ENCODE measurements around the gene USP34.

Gene USP34

DNA sequence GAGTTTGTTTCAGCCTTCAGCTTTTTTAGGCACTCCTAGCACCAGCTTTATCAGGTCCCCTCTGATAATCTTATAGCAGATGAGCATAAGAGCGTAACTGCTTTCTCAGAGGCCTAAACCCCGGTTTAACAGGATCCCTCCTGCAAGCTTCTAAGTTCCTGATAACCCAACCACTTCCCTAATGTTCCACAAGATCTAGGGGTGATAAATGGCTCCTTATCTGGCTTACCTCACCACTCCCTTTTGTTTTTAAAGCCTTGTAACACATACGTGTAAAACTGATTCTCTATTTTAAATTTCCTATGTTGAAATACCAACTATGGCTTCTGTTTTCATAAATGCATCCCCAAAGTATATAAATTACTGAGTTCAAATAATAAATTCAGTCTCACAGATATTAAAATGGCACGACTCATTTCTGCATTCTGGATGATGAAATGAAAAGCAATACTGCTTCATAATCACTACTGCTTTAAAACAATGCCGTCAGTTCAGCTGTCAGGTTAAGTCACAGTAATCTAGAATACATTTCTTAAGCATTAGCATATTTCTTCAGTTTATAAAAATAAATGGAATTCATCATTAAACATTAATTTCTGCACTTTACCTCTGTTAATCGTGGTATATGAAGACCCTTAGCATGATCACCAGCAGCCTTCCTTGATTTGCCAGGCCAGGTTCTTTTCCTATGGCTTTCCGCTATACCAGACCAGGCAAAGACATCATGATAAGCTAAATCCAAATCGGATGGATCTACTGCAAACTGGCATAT is 182.6 kb downstream of the USP34 start:
- TF ChIP-seq, protein P1, sequence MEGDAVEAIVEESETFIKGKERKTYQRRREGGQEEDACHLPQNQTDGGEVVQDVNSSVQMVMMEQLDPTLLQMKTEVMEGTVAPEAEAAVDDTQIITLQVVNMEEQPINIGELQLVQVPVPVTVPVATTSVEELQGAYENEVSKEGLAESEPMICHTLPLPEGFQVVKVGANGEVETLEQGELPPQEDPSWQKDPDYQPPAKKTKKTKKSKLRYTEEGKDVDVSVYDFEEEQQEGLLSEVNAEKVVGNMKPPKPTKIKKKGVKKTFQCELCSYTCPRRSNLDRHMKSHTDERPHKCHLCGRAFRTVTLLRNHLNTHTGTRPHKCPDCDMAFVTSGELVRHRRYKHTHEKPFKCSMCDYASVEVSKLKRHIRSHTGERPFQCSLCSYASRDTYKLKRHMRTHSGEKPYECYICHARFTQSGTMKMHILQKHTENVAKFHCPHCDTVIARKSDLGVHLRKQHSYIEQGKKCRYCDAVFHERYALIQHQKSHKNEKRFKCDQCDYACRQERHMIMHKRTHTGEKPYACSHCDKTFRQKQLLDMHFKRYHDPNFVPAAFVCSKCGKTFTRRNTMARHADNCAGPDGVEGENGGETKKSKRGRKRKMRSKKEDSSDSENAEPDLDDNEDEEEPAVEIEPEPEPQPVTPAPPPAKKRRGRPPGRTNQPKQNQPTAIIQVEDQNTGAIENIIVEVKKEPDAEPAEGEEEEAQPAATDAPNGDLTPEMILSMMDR (IDR thresholded peaks at IDR 0.05) = no peak

DNA sequence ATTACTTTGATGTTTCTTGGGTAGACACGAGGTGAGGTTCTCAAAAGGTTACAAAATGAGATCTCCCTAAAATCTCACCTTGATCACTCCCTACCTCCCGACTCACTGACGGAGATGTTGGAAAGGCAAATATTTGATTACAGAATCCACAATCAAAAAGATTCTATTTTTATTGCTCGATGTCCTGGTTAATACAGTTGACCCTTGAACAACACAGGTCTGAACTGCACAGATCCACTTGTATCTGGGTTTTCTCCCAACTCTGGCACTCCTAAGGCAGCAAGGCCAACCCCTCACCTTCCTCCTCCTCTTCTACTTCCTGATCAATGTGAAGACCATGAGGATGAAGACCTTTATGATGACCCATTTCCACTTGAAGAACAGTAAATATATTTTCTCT is 183.6 kb downstream of the USP34 start:
- TF ChIP-seq, protein P1 (IDR thresholded peaks at IDR 0.05) = no peak

DNA sequence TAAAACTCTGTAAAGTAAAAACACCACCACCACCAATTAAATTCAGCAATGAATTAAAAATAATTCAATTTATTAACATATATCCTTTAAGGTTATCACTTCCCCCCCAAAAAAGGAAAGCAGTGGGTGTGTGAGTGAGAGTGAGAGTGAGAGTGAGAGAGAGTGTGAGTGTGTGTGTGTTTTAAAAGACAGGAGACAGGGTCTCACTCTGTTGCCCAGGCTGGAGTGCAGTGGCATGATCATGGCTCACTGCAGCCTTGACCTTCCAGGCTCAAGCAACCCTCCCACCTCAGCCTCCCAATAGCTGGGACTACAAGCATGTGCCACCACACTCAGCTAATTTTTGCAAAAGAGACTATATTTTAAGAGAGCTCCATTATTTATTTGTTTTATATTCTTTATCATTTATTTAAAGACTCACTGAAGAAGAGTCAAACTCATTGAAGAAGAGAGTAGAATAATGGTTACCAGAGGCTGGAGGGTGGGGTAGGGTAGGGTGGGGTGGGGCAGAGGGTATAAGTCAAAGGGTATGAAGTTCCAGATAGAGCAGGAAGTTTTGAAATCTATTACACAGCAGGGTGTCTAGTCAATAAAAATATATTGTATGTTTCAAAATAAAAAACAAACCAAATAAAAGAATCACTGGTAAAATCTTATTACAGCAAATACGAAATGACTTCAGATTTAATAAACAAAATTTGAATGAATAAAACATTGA is 187.3 kb downstream of the USP34 start:
- TF ChIP-seq, protein P1 (IDR thresholded peaks at IDR 0.05) = no peak

DNA sequence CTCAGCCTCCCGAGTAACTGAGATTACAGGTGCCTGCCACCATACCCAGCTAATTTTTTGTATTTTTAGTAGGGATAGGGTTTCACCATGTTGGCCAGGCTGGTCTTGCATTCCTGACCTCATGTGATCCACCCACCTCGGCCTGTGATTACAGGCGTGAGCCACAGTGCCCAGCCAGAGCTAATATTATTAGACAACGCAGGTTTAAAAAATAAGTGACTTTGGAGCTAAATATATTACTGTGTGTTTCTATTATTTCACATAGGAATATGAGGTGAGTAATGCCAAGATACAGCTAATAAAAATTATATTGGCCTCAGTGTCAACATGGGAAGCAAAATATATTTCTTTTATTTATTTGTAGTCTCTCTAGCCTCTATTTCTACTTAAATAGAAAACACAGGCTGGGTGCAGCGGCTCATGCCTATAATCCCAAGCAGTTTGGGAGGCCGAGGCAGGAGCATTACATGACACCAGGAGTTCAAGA is 188.7 kb downstream of the USP34 start:
- TF ChIP-seq, protein P1 (IDR thresholded peaks at IDR 0.05) = no peak

DNA sequence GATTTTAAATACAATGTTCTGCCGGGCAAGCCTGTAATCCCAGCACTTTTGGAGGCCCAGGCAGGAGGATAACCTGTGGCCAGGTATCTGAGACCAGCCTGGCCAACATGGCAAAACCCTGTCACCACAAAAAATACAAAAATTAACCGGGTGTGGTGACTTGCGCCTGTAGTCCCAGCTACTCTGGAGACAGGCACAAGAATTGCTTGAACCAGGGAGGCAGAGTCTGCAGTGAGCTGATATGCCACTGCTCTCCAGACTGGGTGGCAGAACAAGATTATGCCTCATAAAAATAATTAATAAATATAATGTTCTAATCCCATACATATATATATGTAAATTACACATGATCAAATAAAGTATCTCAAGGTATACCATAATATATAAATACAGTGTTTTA is 189.6 kb downstream of the USP34 start:
- TF ChIP-seq, protein P1 (IDR thresholded peaks at IDR 0.05) = no peak

DNA sequence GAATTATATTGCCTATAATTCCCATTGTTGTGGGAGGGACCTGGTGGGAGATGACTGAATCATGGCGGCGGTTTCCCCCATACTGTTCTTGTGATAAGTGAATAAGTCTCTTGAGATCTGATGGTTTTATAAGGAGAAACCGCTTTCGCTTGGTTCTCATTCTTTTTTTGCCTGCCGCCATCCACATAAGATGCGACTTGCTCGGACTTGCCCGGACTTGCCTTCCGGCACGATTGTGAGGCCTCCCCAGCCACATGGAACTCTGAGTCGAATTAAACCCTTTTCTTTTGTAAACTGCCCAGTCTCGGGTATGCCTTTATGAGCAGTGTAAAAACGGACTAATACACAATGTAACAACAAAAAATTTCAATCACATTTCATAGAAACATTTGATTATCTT is 193.1 kb downstream of the USP34 start:
- TF ChIP-seq, protein P1 (IDR thresholded peaks at IDR 0.05) = no peak

DNA sequence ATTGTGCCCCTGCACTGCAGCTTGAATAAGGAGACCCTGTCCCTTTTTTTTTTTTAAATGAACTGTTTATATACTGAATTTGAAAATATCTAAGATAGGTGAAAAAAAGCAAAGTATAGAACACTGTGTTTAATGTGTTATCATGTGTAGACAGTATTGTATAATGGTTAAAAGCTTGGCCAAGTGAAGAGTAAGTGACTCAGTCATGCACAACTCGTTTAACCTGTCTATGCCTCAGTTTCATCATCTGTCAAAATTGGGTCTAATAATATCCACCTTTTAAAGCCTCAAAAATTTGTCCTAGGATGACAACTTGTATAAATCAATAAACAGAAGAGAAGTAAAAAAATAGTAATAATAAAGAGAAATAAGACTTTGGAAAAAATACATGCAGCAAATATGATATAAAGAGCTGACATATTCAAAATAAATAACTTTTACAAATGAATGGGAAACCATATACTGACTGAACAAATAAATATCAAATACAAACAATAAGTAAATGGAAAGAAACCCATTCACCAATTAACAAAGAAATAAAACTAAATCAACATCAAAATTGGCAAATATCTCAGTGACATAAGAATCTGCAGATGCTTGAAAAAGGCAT is 195.2 kb downstream of the USP34 start:
- TF ChIP-seq, protein P1 (IDR thresholded peaks at IDR 0.05) = no peak

All from LNCAP (cell line).